Endothelial cell of umbilical vein (primary cell): ENCODE measurements around the gene OR6Q1. TPM values are rescaled to one million over a fixed set of nuclear protein-coding genes. Genes with fewer than 3 reads are reported as not detected.

Experiments used
- BruUV-seq: library from RNA; stranded (reverse); fragments of 400-500 nt; replicated peaks from 2 replicates; lab custom pipeline; 2021; lab: Mats Ljungman, UMichigan
- CTCF ChIA-PET: fragments of 300-600, 350-600 bp; sonication (Branson Sonifier 250); formaldehyde crosslinking; loops from one replicate; lab custom pipeline; 2021; ENCODE audit warnings: antibody characterized with exemption, inconsistent platforms; lab: Charles Lee
- POLR2A ChIA-PET: fragments of 300-600, 350-600 bp; sonication (Branson Sonifier 250); formaldehyde crosslinking; loops from one replicate; lab custom pipeline; 2021; ENCODE audit warnings: antibody characterized with exemption, inconsistent platforms; lab: Charles Lee
- DNase-seq: peaks from one replicate; pipeline ENCODE4 v3.0.0-alpha.2; 2011; ENCODE audit warnings: low read depth, low spot score
- FAIRE-seq: peaks from 2 replicates; lab custom pipeline; 2011; peaks lifted over from hg19 to GRCh38; lab: Jason Lieb, UNC
- H2AFZ ChIP-seq: 2 replicates; pipeline ENCODE4 v1.6.0; 2012; ENCODE audit warnings: low read depth, low read length, control low read depth, inconsistent platforms
- H3K27ac ChIP-seq: 2 replicates; pipeline ENCODE4 v1.5.1; 2011; ENCODE audit warnings: low read depth, mild to moderate bottlenecking, control low read depth, low read length, moderate library complexity; ENCODE audit not compliant: insufficient read depth
- H3K27me3 ChIP-seq, 2 experiments: 2 replicates each; pipeline versions ENCODE4 v1.6.0 to v1.6.1; 2011; ENCODE audit warnings: low read length in 2 of 2, mixed read lengths in 1 of 2; ENCODE audit not compliant: control insufficient read depth in 2 of 2, insufficient read depth in 2 of 2
- H3K36me3 ChIP-seq, 2 experiments: 2 replicates in 1 of 2; 3 replicates in 1 of 2; pipeline ENCODE4 v1.5.1; 2011; ENCODE audit warnings: low read length in 2 of 2, mild to moderate bottlenecking in 1 of 2, moderate library complexity in 1 of 2; ENCODE audit not compliant: control insufficient read depth in 2 of 2, insufficient read depth in 2 of 2; ENCODE audit errors: extremely low read depth in 1 of 2
- H3K4me1 ChIP-seq: 3 replicates; pipeline ENCODE4 v1.5.1; 2011; ENCODE audit warnings: mild to moderate bottlenecking, low read length; ENCODE audit not compliant: control insufficient read depth, insufficient read depth; ENCODE audit errors: extremely low read depth
- H3K4me2 ChIP-seq: 2 replicates; pipeline ENCODE4 v1.6.1; 2011; ENCODE audit warnings: low read length, control low read depth, mixed read lengths; ENCODE audit not compliant: insufficient read depth
- H3K4me3 ChIP-seq, 3 experiments: fragments of 200-600 bp in 1 of 3; sonication (generic), shearing (Covaris generic) in 1 of 3; replicated peaks in 1 of 3; 2 replicates each; pipeline ENCODE4 v1.5.1; 2011 to 2016; ENCODE audit warnings: control low read depth in 3 of 3, low read length in 3 of 3, mild to moderate bottlenecking in 2 of 3, inconsistent platforms in 1 of 3, low read depth in 1 of 3, moderate library complexity in 1 of 3; ENCODE audit not compliant: insufficient read depth in 1 of 3
- H3K79me2 ChIP-seq: 2 replicates; pipeline ENCODE4 v1.6.0; 2012; ENCODE audit warnings: low read length, inconsistent platforms; ENCODE audit not compliant: control insufficient read depth, insufficient read depth
- H3K9ac ChIP-seq: replicated peaks from 2 replicates; pipeline ENCODE3; 2011; ENCODE audit warnings: low read length, control low read depth; ENCODE audit not compliant: insufficient read depth; ENCODE audit errors: extremely low read depth
- H3K9me1 ChIP-seq: replicated peaks from 3 replicates; pipeline ENCODE4 v1.6.0; 2011; ENCODE audit warnings: mild to moderate bottlenecking, low read length; ENCODE audit not compliant: control insufficient read depth, insufficient read depth; ENCODE audit errors: extremely low read depth
- H3K9me3 ChIP-seq: replicated peaks from 2 replicates; pipeline ENCODE4 v1.5.1; 2012; ENCODE audit warnings: low read length, inconsistent platforms; ENCODE audit not compliant: control insufficient read depth, insufficient read depth
- H4K20me1 ChIP-seq: replicated peaks from 2 replicates; pipeline ENCODE3; 2011; ENCODE audit warnings: mild to moderate bottlenecking, low read length; ENCODE audit not compliant: control insufficient read depth, insufficient read depth; ENCODE audit errors: extremely low read depth
- CTCF ChIP-seq, 2 donors: IDR thresholded peaks; 1 replicate in 1 of 2; 2 replicates in 1 of 2; pipeline ENCODE4 v1.5.1; 2011; ENCODE audit warnings: low read length in 2 of 2, mild to moderate bottlenecking in 2 of 2, moderate library complexity in 2 of 2, control low read depth in 1 of 2, inconsistent platforms in 1 of 2, low read depth in 1 of 2; ENCODE audit not compliant: insufficient read depth in 1 of 2; ENCODE audit errors: extremely low read depth in 1 of 2
- EZH2 ChIP-seq: IDR thresholded peaks from 2 replicates; pipeline ENCODE4 v1.6.1; 2012; ENCODE audit warnings: borderline replicate concordance, low read depth, mild to moderate bottlenecking, moderate library complexity, low read length, inconsistent platforms; ENCODE audit not compliant: severe bottlenecking
- FOS ChIP-seq: IDR thresholded peaks from 2 replicates; pipeline ENCODE4 v1.6.1; 2011; ENCODE audit warnings: mild to moderate bottlenecking, low read length, moderate library complexity, borderline replicate concordance; ENCODE audit not compliant: insufficient read depth
- GATA2 ChIP-seq: IDR thresholded peaks from 2 replicates; pipeline ENCODE4 v1.7.0; 2011; ENCODE audit warnings: low read depth, mild to moderate bottlenecking, moderate library complexity, mixed read lengths, low read length; ENCODE audit not compliant: insufficient read length, insufficient read depth
- JUN ChIP-seq: IDR thresholded peaks from 2 replicates; pipeline ENCODE4 v1.6.1; 2011; ENCODE audit warnings: borderline replicate concordance, low read depth; ENCODE audit not compliant: insufficient read length, insufficient read depth
- MAX ChIP-seq: IDR thresholded peaks from 2 replicates; pipeline ENCODE4 v1.6.1; 2011; ENCODE audit not compliant: insufficient read depth, insufficient read length
- MYC ChIP-seq: IDR thresholded peaks from one replicate; pipeline ENCODE4 v1.6.1; 2011; ENCODE audit warnings: mild to moderate bottlenecking, low read depth, low read length
- POLR2A ChIP-seq: IDR thresholded peaks from 2 replicates; pipeline ENCODE4 v1.6.1; 2012; ENCODE audit warnings: low read depth, mild to moderate bottlenecking, control low read depth, low read length
- POLR2AphosphoS5 ChIP-seq: IDR thresholded peaks from 2 replicates; pipeline ENCODE4 v1.6.1; 2012; ENCODE audit warnings: low read depth, mild to moderate bottlenecking, control low read depth, low read length, moderate library complexity; ENCODE audit not compliant: insufficient read depth
- dilution Hi-C: fragments of 300-500 bp; cut with MboI; formaldehyde crosslinking; loops from one replicate; pipeline ENCODE4 v1.15.0; 2019; ENCODE audit warnings: low sequenced_read_pairs; ENCODE audit not compliant: extremely low pct_ligation_motif_present
- intact Hi-C: fragments of 100-400 bp; cut with micrococcal nuclease; formaldehyde crosslinking; loops from one replicate; pipeline ENCODE4 v1.10.0; 2022
- polyA plus RNA-seq, 4 experiments: library from polyadenylated mRNA; depleted of rRNA in 3 of 4; stranded (reverse) in 3 of 4; unstranded in 1 of 4; fragments of >200 nt; gene quantifications; 2 replicates each; pipeline versions ENCODE4 v1.2.1 to v1.2.3, GENCODE V29; 2011 to 2012; ENCODE audit warnings: missing spikeins in 1 of 4
- total RNA-seq: library from RNA; stranded (reverse); gene quantifications from 2 replicates; pipeline ENCODE4 v1.2.3, GENCODE V29; 2021

Gene OR6Q1
- total and polyA plus RNA-seq, 2 donors (not counting 3 experiments of a cell fraction or from before 2014, with no cell fraction given) = not detected

GRCh38 chr11:58047818-58048217, 17.1 kb downstream of the OR6Q1 start:
- Histone ChIP-seq H3K4me2 (no peak overlapping the region), H3K4me1 (no peaks in the 10 kb centered on the region), H3K79me2 (no peaks in the 10 kb centered on the region), H3K9me1 (no peaks in the 10 kb centered on the region), H3K27me3 (no peaks in the 10 kb centered on the region), H3K36me3 (no peaks in the 10 kb centered on the region), H3K4me3 (no peak overlapping the region), H3K9me3 (no peaks in the 10 kb centered on the region), H2AFZ (no peak overlapping the region), H3K27ac (no peak overlapping the region), H3K9ac (no peak overlapping the region), H4K20me1 (no peaks in the 10 kb centered on the region)
- no peak for FAIRE-seq
- TF ChIP-seq POLR2AphosphoS5 (no peak), MYC (no peak), FOS (no peak), MAX (no peak), GATA2 (no peak), CTCF (IDR thresholded peaks at IDR 0.05; ENCODE audit: extremely low read depth in 1 of 2, insufficient read depth in 1 of 2, low read depth in 1 of 2, low read length in 2 of 2) (no peak), EZH2 (no peak), JUN (no peak), POLR2A (no peak)
- intact Hi-C loops (no loop called here), dilution Hi-C loops (no loop called here)
- POLR2A ChIA-PET = interaction anchor here (0.6 kb wide), 1 partner anchor 142 kb away, joined by 3 read pairs; no protein-coding TSS in a partner anchor
- DNase-seq = no peak
- CTCF ChIA-PET = interaction anchor here (1.0 kb wide), 1 partner anchor 44 kb away, joined by 3 read pairs; no protein-coding TSS in a partner anchor
- no TSS peak for BruUV-seq
